HFFc6 (cell line): Measurements from ENCODE around the gene SEPTIN5. TPM values are rescaled to one million over a fixed set of nuclear protein-coding genes. Genes with fewer than 3 reads are reported as not detected.

Source experiments
- DNase-seq: peaks from one replicate; pipeline ENCODE4 v3.0.0-alpha.2; 2018
- H3K27ac Mint-ChIP-seq: 2 replicates; pipeline ENCODE4 v1.8.0; 2020; ENCODE audit warnings: mild to moderate bottlenecking, mixed read lengths
- H3K27me3 Mint-ChIP-seq: 2 replicates; pipeline ENCODE4 v1.8.0; 2021; ENCODE audit warnings: mild to moderate bottlenecking, moderate library complexity, mixed read lengths; ENCODE audit not compliant: insufficient read depth
- H3K36me3 Mint-ChIP-seq: 2 replicates; pipeline ENCODE4 v1.8.0; 2021; ENCODE audit warnings: low read depth, mixed read lengths
- H3K4me1 Mint-ChIP-seq: 2 replicates; pipeline ENCODE4 v1.8.0; 2020; ENCODE audit warnings: low read depth, mixed read lengths
- H3K4me3 Mint-ChIP-seq: 2 replicates; pipeline ENCODE4 v1.8.0; 2020; ENCODE audit warnings: mild to moderate bottlenecking, moderate library complexity, mixed read lengths
- H3K9me3 Mint-ChIP-seq: 2 replicates; pipeline ENCODE4 v1.8.0; 2020; ENCODE audit warnings: mild to moderate bottlenecking, mixed read lengths
- CTCF ChIP-seq: fragments of 200-600 bp; sonication (generic); IDR thresholded peaks from 2 replicates; pipeline ENCODE4 v1.5.0; 2021; ENCODE audit warnings: antibody characterized with exemption, mild to moderate bottlenecking
- total RNA-seq, 6 experiments: library from RNA; stranded (reverse); fragmentation: NEBNext Ultra II Directional; extraction: Animal tissue kit (Norgen Biotek cat#: 25700); gene quantifications; 2 replicates in 1 of 6; 3 replicates in 5 of 6; pipeline ENCODE4 v1.2.3, GENCODE V29; 2021

SEPTIN5 gene
- total RNA-seq, 6 experiments from 2014 or later, result 4.9 to 13.7 (median 6.5) TPM

GRCh38 chr22:19707347-19708290 lies 6.7 kb upstream of the SEPTIN5 start:
- no peak for TF ChIP-seq CTCF
- Mint-ChIP-seq H3K27me3 (peaks cover 45% of the 10 kb centered on the region), H3K36me3 (no peaks in the 10 kb centered on the region), H3K9me3 (no peaks in the 10 kb centered on the region), H3K27ac (no peak overlapping the region), H3K4me3 (no peak overlapping the region), H3K4me1 (no peaks in the 10 kb centered on the region)
- no peak for DNase-seq

GRCh38 chr22:19708321-19709011 lies 5.8 kb upstream of the SEPTIN5 start:
- no peaks in the 10 kb centered on the region for H3K36me3 Mint-ChIP-seq
- H3K27me3 Mint-ChIP-seq, result peaks cover 44% of the 10 kb centered on the region

DNA sequence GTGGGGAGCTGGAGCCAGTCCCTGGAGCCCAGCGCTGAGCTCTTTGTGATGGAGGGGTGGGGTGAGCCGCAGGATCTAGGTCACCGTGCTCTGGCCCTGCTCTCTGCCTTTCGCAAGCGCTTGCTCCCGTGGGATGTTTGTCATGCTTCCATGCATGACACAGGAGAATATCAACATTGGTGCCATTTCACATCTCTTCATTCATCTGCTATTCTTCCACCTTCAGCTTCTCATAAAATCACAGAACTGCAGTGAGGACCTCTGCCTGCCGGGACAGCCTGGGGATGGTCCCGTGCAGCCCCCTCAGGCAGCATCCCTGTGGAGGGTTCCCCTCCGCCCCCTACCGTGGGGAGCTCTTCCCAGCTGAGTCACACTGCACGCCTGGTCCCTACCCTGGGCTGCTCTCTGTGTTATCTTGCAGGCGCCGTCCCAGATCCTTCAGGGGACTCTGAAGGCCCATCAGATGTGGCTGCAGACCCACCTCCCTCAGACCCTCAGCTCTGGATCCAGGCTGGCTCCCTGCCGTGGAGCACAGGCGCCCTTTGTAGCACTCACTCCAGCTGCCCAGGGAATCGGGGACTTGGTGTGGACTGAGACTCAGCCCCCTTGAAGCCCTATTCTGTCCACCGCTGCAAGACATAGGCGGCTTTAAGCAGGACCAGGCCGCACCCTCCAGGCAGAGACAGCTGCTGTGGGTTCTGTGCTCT lies 5.1 kb upstream of the SEPTIN5 start:
- H3K36me3 Mint-ChIP-seq, result no peaks in the 10 kb centered on the region
- H3K4me1 Mint-ChIP-seq, result no peaks in the 10 kb centered on the region
- TF ChIP-seq CTCF, result no peak
- H3K9me3 Mint-ChIP-seq, result no peaks in the 10 kb centered on the region
- no peak overlapping the region for H3K27ac Mint-ChIP-seq
- no peak for DNase-seq
- H3K4me3 Mint-ChIP-seq, result no peak overlapping the region
- peaks cover 37% of the 10 kb centered on the region for H3K27me3 Mint-ChIP-seq

More at GRCh38 chr22:19708321-19709011, 5.8 kb upstream of the SEPTIN5 start:
- TF ChIP-seq CTCF, result no peak
- Mint-ChIP-seq H3K4me3 (no peak overlapping the region), H3K9me3 (no peaks in the 10 kb centered on the region), H3K27ac (no peak overlapping the region), H3K4me1 (no peaks in the 10 kb centered on the region)
- DNase-seq, result no peak

DNA sequence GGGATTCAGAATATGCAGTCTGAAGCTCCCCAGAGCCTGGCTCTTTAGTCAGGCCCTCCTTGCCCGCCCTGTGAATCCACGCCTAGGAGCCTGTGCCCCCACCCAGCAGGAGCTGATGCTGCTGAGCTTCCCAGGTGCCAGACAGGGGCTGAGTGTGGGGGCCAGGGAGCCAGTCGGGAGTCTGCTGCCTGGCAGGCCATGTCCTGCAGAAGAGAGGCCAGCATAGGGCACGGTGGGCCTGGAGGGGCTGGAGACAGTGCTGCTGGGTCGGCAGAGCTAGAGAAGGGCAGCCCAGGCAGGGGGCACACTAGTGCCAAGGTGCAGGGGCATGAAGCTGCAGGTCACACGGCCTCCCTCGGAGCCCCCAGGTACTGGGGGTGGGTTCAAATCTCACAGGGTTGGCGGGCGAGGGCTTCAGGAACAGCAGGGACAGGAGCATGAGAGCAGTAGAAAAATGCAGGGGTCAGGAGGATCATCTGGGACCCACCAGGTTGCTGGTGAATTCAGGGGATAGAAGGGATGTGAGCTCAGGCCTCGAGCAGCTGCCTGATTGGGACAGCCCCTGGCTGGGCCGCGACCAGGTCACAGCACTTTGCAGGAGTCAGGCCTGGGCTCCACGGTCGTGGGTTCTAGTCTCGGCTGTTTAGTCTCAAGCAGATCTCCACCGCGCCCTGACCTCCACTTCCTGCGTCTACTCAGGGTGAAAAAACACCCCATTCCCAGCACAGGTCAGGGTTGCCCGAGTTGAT lies 4.1 kb upstream of the SEPTIN5 start:
- Mint-ChIP-seq H3K27ac (no peak overlapping the region), H3K36me3 (no peaks in the 10 kb centered on the region), H3K4me1 (no peaks in the 10 kb centered on the region), H3K9me3 (no peaks in the 10 kb centered on the region), H3K4me3 (no peak overlapping the region), H3K27me3 (peaks cover 38% of the 10 kb centered on the region)
- no peak for DNase-seq
- TF ChIP-seq CTCF, result no peak

GRCh38 chr22:19710769-19711106 lies 3.6 kb upstream of the SEPTIN5 start:
- no peak for DNase-seq
- H3K27ac Mint-ChIP-seq, result no peak overlapping the region
- no peaks in the 10 kb centered on the region for H3K4me1 Mint-ChIP-seq
- no peaks in the 10 kb centered on the region for H3K36me3 Mint-ChIP-seq
- no peak for TF ChIP-seq CTCF
- H3K4me3 Mint-ChIP-seq, result no peak overlapping the region
- H3K9me3 Mint-ChIP-seq, result no peaks in the 10 kb centered on the region
- peaks cover 39% of the 10 kb centered on the region for H3K27me3 Mint-ChIP-seq
